Measurements from ENCODE around the gene ERAP2. TPM values are rescaled to one million over a fixed set of nuclear protein-coding genes. Genes with fewer than 3 reads are reported as not detected.

ERAP2 gene
- total and polyA plus RNA-seq, 2 of the 13 experiments (the other 11 are each of a cell fraction or from before 2014, with no cell fraction given) = 12.8 to 16.6 TPM

- no peaks in the 10 kb centered on the region for H3K9me3 ChIP-seq (ENCODE audit: low read length)
- ATAC-seq (no peak), FAIRE-seq (no peak), DNase-seq (ENCODE audit: low spot score) (no peak)
- H3K79me2 ChIP-seq (ENCODE audit: insufficient read depth, low read length) = no peaks in the 10 kb centered on the region
- H3K27ac ChIP-seq (ENCODE audit: extremely low read length, insufficient read depth, low read length) = no peak overlapping the region
- H2AFZ ChIP-seq (ENCODE audit: low read length) = no peak overlapping the region
- POLR2A ChIA-PET = no interaction called here
- H3K4me3 ChIP-seq (replicated peaks in 1 of 3; ENCODE audit: insufficient read depth in 1 of 3, low read depth in 2 of 3, low read length in 3 of 3) = no peak overlapping the region
- in situ Hi-C loops (cut with HindIII; ENCODE audit: extremely low pct_ligation_motif_present, low pct_unique_long_range_greater_than_20kb) (no loop called here), intact Hi-C loops (cut with micrococcal nuclease; ENCODE audit: unreplicated experiment) (no loop called here)
- WGBS (ENCODE audit: low lambda C conversion rate) = 56% methylated on average over 3 of the region's 3 CpGs
- no peaks in the 10 kb centered on the region; a peak in 1 of 5 replicates for H3K27me3 ChIP-seq (ENCODE audit: control insufficient read depth in 1 of 2, insufficient read depth in 2 of 2, low read length in 2 of 2)
- H3K36me3 ChIP-seq (replicated peaks in 1 of 2; ENCODE audit: control insufficient read depth in 1 of 2, insufficient read depth in 2 of 2, low read length in 2 of 2) = no peaks in the 10 kb centered on the region
- no peaks in the 10 kb centered on the region for H4K20me1 ChIP-seq (ENCODE audit: insufficient read depth, low read length)
- no peak overlapping the region for H3K4me2 ChIP-seq (ENCODE audit: low read depth, low read length)
- no peak overlapping the region for H3K9ac ChIP-seq (ENCODE audit: insufficient read depth, low read depth, low read length)
- H3K4me1 ChIP-seq (ENCODE audit: insufficient read depth, low read length) = no peaks in the 10 kb centered on the region
- CTCF ChIA-PET (ENCODE audit: low intra/inter-chr PET ratio, low total read pairs) = no interaction called here
- BruUV-seq (replicated peaks) = no TSS peak
- TF ChIP-seq ZNF792 (CRISPR knock-in tag; IDR thresholded peaks at IDR 0.05) (no peak), ZNF275 (CRISPR knock-in tag; IDR thresholded peaks at IDR 0.05; ENCODE audit: borderline replicate concordance) (no peak), GATAD1 (CRISPR knock-in tag; IDR thresholded peaks at IDR 0.05) (no peak), ZNF547 (CRISPR knock-in tag; IDR thresholded peaks at IDR 0.05) (no peak), ZNF407 (CRISPR knock-in tag; IDR thresholded peaks at IDR 0.05; ENCODE audit: not compliant biosample characterization) (no peak), ZNF75D (CRISPR knock-in tag; IDR thresholded peaks at IDR 0.05; ENCODE audit: borderline replicate concordance) (no peak), SIN3A (IDR thresholded peaks at IDR 0.05; ENCODE audit: borderline replicate concordance, low read depth, low read length) (no peak), AGO1 (IDR thresholded peaks at IDR 0.05; ENCODE audit: low read depth, low read length, poor library complexity, severe bottlenecking) (no peak), ZNF770 (CRISPR knock-in tag; IDR thresholded peaks at IDR 0.05) (no peak), NAIF1 (CRISPR knock-in tag; IDR thresholded peaks at IDR 0.05; ENCODE audit: borderline replicate concordance) (no peak), CHD4 (IDR thresholded peaks at IDR 0.05; ENCODE audit: borderline replicate concordance, low read length) (no peak), CSRNP1 (CRISPR knock-in tag; IDR thresholded peaks at IDR 0.05) (no peak)
These were observed 42.3 kb upstream of the ERAP2 start for GRCh38 chr5:96834016-96834415.

Measured in HepG2 (cell line).